GM23248 (cell line): Measurements from ENCODE around the gene FFAR2. TPM values are rescaled to one million over a fixed set of nuclear protein-coding genes. Genes with fewer than 3 reads are reported as not detected.

Experiments used
- DNase-seq: peaks from one replicate; pipeline ENCODE4 v3.0.0-alpha.2; 2015
- H2AFZ ChIP-seq: fragments of 200-600 bp; sonication (generic); 2 replicates; pipeline ENCODE4 v1.6.1; 2016; ENCODE audit warnings: antibody characterized with exemption
- H3F3A ChIP-seq: fragments of 200-600 bp; sonication (generic); 2 replicates; pipeline ENCODE4 v1.6.1; 2016; ENCODE audit warnings: mild to moderate bottlenecking, antibody characterized with exemption, mixed run types; ENCODE audit not compliant: insufficient read depth
- H3K27ac ChIP-seq: fragments of 200-600 bp; sonication (generic); 2 replicates; pipeline ENCODE4 v1.5.1; 2016; ENCODE audit warnings: mild to moderate bottlenecking
- H3K27me3 ChIP-seq: fragments of 200-600 bp; sonication (generic); replicated peaks from 2 replicates; pipeline ENCODE4 v1.6.1; 2016; ENCODE audit warnings: mild to moderate bottlenecking; ENCODE audit not compliant: insufficient read depth
- H3K36me3 ChIP-seq: fragments of 200-600 bp; sonication (generic); 2 replicates; pipeline ENCODE4 v1.6.1; 2016; ENCODE audit warnings: low read depth, mild to moderate bottlenecking
- H3K4me1 ChIP-seq: fragments of 200-600 bp; sonication (generic); 2 replicates; pipeline ENCODE4 v1.6.1; 2016; ENCODE audit warnings: mild to moderate bottlenecking; ENCODE audit not compliant: insufficient read depth
- H3K4me2 ChIP-seq: fragments of 200-600 bp; sonication (generic); one replicate; pipeline ENCODE4 v1.6.1; 2016; ENCODE audit warnings: mild to moderate bottlenecking; ENCODE audit not compliant: unreplicated experiment
- H3K4me3 ChIP-seq: fragments of 200-600 bp; sonication (generic); 2 replicates; pipeline ENCODE4 v1.5.1; 2016; ENCODE audit warnings: mild to moderate bottlenecking
- H3K79me2 ChIP-seq: fragments of 200-600 bp; sonication (generic); 2 replicates; pipeline ENCODE4 v1.6.1; 2016; ENCODE audit warnings: mild to moderate bottlenecking; ENCODE audit not compliant: insufficient read depth
- H3K9ac ChIP-seq: fragments of 200-600 bp; sonication (generic); 2 replicates; pipeline ENCODE4 v1.6.1; 2016; ENCODE audit warnings: mild to moderate bottlenecking
- H3K9me2 ChIP-seq: fragments of 200-600 bp; sonication (generic); 2 replicates; pipeline ENCODE4 v1.6.1; 2016; ENCODE audit warnings: mixed run types, mild to moderate bottlenecking, moderate library complexity; ENCODE audit not compliant: insufficient read depth
- H3K9me3 ChIP-seq: fragments of 200-600 bp; sonication (generic); one replicate; pipeline ENCODE4 v1.6.1; 2017; ENCODE audit warnings: low read depth
- H4K20me1 ChIP-seq: fragments of 200-600 bp; sonication (generic); 2 replicates; pipeline ENCODE4 v1.6.0; 2016; ENCODE audit not compliant: insufficient read depth
- EZH2 ChIP-seq: fragments of 200-600 bp; sonication (generic); IDR thresholded peaks from 2 replicates; pipeline ENCODE4 v1.6.1; 2018; ENCODE audit warnings: antibody characterized with exemption, mild to moderate bottlenecking; ENCODE audit not compliant: insufficient read depth, poor library complexity, severe bottlenecking
- EZH2phosphoT487 ChIP-seq: fragments of 200-600 bp; sonication (generic); IDR thresholded peaks from 2 replicates; pipeline ENCODE4 v1.6.1; 2018; ENCODE audit warnings: antibody characterized with exemption, moderate library complexity, mild to moderate bottlenecking, low read depth; ENCODE audit not compliant: insufficient read depth
- WGBS, 2 experiments: methylation state at CpG; one replicate each; pipeline ENCODE4 v1.1.6; 2015 to 2017; ENCODE audit warnings: low lambda C conversion rate in 2 of 2, low coverage in 1 of 2; ENCODE audit errors: missing lambda C conversion rate in 2 of 2; 5-methylcytosine and 5-hydroxymethylcytosine counted together
- in situ Hi-C: fragments of 300-500 bp; cut with MboI; formaldehyde crosslinking; loops from 2 replicates; pipeline ENCODE4 v1.15.0; 2020
- polyA plus RNA-seq: library from polyadenylated mRNA; unstranded; fragments of >200 nt; fragmentation: Nextera tagmentation; extraction: Ambion mirVana; gene quantifications from 2 replicates; pipeline ENCODE4 v1.2.1, GENCODE V29; 2016
- total RNA-seq: library from RNA; depleted of rRNA; stranded (reverse); fragments of >200 nt; shearing (Covaris generic); gene quantifications from 2 replicates; pipeline ENCODE4 v1.2.3, GENCODE V29; 2014

Gene FFAR2
- total and polyA plus RNA-seq, 2 experiments from 2014 or later, result not detected

GRCh38 chr19:35486268-35486708 lies 38.2 kb downstream of the FFAR2 start:
- Histone ChIP-seq H3K27ac (no peak overlapping the region), H3K36me3 (no peaks in the 10 kb centered on the region), H2AFZ (no peak overlapping the region), H3K79me2 (no peaks in the 10 kb centered on the region), H3K4me2 (no peak overlapping the region), H3K4me3 (no peak overlapping the region), H3K9ac (no peak overlapping the region), H3K9me3 (no peaks in the 10 kb centered on the region), H3K4me1 (no peaks in the 10 kb centered on the region), H4K20me1 (no peaks in the 10 kb centered on the region), H3F3A (no peaks in the 10 kb centered on the region), H3K27me3 (peaks cover 24% of the 10 kb centered on the region), H3K9me2 (no peaks in the 10 kb centered on the region)
- no peak for DNase-seq
- in situ Hi-C loops, result no loop called here
- TF ChIP-seq EZH2phosphoT487 (no peak), EZH2 (no peak)
- 63 to 71% methylated on average over 3 of the region's 3 CpGs for WGBS, 2 experiments

DNA sequence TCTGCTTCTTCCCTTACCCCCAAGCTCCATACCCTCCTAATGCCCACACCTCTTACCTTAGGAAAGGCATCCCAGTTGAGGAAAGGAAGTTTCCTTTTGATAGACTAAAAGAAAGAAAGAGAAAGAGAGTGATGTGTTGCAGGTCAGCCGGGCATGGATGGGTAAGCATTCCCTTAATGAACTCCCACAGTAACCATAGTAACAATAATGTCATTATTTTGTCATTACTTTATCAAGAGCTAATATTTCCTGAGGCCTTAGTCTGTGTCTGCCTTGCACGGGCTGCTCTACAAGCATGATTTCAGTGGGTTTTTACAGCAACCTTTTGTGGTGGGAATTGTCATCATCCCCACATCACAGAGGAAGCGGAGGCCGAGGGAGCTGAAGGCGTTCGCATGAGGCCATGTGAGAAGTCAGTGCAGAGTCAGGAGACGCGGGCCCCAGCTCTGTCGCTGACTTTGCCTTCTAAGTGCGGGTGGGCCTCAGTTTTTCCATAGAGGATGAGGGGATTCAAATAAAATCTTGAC lies 39.7 kb downstream of the FFAR2 start:
- peaks cover 25% of the 10 kb centered on the region for H3K27me3 ChIP-seq
- no peaks in the 10 kb centered on the region for H3K9me2 ChIP-seq
- H2AFZ ChIP-seq, result no peak overlapping the region
- H3F3A ChIP-seq, result no peaks in the 10 kb centered on the region
- H3K9me3 ChIP-seq, result no peaks in the 10 kb centered on the region
- no peak for DNase-seq
- H3K79me2 ChIP-seq, result no peaks in the 10 kb centered on the region
- H3K4me1 ChIP-seq, result no peaks in the 10 kb centered on the region
- no peak overlapping the region for H3K27ac ChIP-seq
- H3K4me2 ChIP-seq, result no peak overlapping the region
- WGBS, 2 experiments, result 65 to 70% methylated on average over 10 of the region's 10 CpGs
- no peaks in the 10 kb centered on the region for H3K36me3 ChIP-seq
- no peak overlapping the region for H3K9ac ChIP-seq
- no peak overlapping the region for H3K4me3 ChIP-seq
- H4K20me1 ChIP-seq, result no peaks in the 10 kb centered on the region
- in situ Hi-C loops, result no loop called here
- TF ChIP-seq EZH2 (no peak), EZH2phosphoT487 (no peak)

DNA sequence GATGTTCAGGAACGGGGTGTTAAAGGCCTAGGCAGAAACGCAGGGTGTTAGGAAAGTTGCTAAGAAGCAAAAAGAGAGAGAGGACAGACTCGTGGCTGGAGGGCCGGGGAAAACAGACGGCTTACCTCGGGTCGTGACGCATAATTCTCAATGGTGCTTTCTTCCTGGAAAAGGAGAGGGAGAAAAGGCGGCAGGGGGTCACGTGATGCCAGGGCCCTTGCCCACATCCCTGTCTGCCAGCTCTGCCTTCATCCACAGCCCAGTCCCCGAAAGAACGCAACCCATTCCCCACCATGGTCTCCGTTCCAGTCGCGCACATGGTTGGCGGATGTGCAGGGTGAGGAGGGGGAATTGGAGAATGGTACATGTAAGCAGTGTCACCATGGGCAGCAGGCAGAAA lies 40.6 kb downstream of the FFAR2 start:
- H3K9me3 ChIP-seq, result no peaks in the 10 kb centered on the region
- no peaks in the 10 kb centered on the region for H3K36me3 ChIP-seq
- no peaks in the 10 kb centered on the region for H3K4me1 ChIP-seq
- peaks cover 35% of the 10 kb centered on the region for H3K27me3 ChIP-seq
- H3K9me2 ChIP-seq, result no peaks in the 10 kb centered on the region
- H4K20me1 ChIP-seq, result no peaks in the 10 kb centered on the region
- no peak overlapping the region for H3K27ac ChIP-seq
- DNase-seq, result no peak
- 67 to 68% methylated on average over 16 of the region's 16 CpGs for WGBS, 2 experiments
- no peak overlapping the region for H3K9ac ChIP-seq
- no peak overlapping the region for H2AFZ ChIP-seq
- H3K79me2 ChIP-seq, result no peaks in the 10 kb centered on the region
- H3K4me2 ChIP-seq, result no peak overlapping the region
- in situ Hi-C loops, result no loop called here
- no peak overlapping the region for H3K4me3 ChIP-seq
- no peaks in the 10 kb centered on the region for H3F3A ChIP-seq
- TF ChIP-seq EZH2 (no peak), EZH2phosphoT487 (no peak)

GRCh38 chr19:35490364-35490763 lies 42.3 kb downstream of the FFAR2 start, which contains the start of gene KRTDAP:
TSS of gene KRTDAP (minus strand) at chr19:35490464. CDS start at chr19:35490442, 22 bp downstream.
- H3K4me3 ChIP-seq, result no peak within 1 kb of the TSS
- H4K20me1 ChIP-seq, result no peaks in the 10 kb centered on the region
- no peaks in the 10 kb centered on the region for H3K9me2 ChIP-seq
- no peak for DNase-seq
- TF ChIP-seq EZH2phosphoT487 (no peak), EZH2 (no peak)
- no peak within 1 kb of the TSS for H3K4me2 ChIP-seq
- WGBS, 2 experiments, result 62% methylated on average over 9 of the region's 9 CpGs
- in situ Hi-C loops, result loop anchor here (10.0 kb wide), 1 partner anchor 136 kb away; the partner anchor contains the start of gene FFAR3
- no peaks in the 10 kb centered on the region for H3K79me2 ChIP-seq
- no peaks in the 10 kb centered on the region for H3K9me3 ChIP-seq
- H2AFZ ChIP-seq, result no peak within 1 kb of the TSS
- H3K27me3 ChIP-seq, result peaks cover 39% of the 10 kb centered on the region
- no peaks in the 10 kb centered on the region for H3K4me1 ChIP-seq
- no peak within 1 kb of the TSS for H3K27ac ChIP-seq
- H3F3A ChIP-seq, result no peaks in the 10 kb centered on the region
- no peak within 1 kb of the TSS for H3K9ac ChIP-seq
- no peaks in the 10 kb centered on the region for H3K36me3 ChIP-seq
